Measurements from ENCODE around the gene HSD11B1.

DNA sequence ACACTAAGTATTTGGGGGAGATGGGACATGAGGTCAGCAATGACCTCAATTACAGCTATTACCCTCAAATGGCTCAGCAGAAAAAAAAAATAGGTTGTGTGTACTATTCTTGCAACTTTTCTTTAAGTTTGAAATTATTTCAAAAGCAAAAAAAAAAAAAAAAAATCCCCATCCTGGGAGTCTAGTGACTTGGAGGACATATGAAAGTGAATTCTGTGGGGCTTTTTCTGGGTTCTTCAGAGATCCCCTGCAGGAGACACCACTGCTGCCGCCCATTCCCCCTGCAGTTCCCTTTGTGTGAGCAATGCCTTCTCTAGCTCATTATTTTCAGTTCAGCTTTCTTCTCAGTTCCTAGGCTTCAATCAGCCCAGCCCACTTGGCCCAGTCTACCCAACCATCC is 16.7 kb downstream of the HSD11B1 start:
- no peak for TF ChIP-seq CTCF (IDR thresholded peaks at IDR 0.05; ENCODE audit: low read length)
- no peak for TF ChIP-seq EZH2 (IDR thresholded peaks at IDR 0.05; ENCODE audit: borderline replicate concordance, low read length)
